GM18520 (cell line): Measurements from ENCODE around the gene SLC16A7.
"Not testable (repeated sequence)": the region's sequence is repeated elsewhere in the genome, so short reads cannot be mapped to it uniquely, and the experiment has no call there.

Experiments used
- ATAC-seq: cut with Tn5 transposase; IDR thresholded peaks from one replicate; pipeline ENCODE4 v1.9.1; 2021; ENCODE audit not compliant: unreplicated experiment

The SLC16A7 gene

DNA sequence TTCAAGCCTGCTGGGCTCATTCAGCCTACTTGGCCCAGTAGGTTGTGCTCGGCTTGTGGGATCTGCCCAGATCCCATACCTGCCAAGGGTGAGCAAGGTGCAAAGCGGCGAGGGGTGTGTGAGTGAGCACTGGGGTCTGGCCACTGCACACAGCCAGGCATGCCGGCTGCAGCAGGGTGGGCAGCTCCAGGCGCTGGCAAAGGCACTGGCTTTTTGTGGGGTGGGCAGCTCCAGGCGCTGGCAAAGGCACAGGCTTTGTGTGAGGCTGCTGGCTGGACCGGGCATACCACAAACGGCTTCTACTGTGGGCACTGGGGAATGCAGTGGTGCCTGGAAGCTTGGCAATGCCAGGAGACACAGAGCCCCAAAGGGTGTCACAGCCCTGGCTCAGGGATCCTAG is 137.4 kb downstream of the SLC16A7 start:
- no peak for ATAC-seq

DNA sequence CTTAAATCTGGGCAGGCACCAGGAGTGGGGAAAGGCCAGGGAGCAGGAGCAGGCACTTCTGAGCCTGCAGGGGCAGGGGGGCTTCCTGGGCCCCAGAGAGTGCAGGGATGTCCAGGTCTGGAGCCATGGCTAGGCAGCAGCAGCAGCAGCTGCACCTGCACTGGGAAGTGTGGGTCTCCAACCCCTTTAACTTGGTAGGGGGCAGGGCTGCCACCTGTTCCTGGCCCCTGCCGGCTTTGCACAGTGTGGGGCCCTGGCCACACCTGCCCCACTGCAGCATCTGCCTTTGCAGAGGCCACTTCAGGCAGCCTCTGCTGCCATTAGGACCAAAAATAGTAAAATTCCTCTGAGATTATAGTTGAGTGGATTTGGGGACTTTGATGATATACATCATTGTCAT is 138.5 kb downstream of the SLC16A7 start:
- no peak for ATAC-seq

DNA sequence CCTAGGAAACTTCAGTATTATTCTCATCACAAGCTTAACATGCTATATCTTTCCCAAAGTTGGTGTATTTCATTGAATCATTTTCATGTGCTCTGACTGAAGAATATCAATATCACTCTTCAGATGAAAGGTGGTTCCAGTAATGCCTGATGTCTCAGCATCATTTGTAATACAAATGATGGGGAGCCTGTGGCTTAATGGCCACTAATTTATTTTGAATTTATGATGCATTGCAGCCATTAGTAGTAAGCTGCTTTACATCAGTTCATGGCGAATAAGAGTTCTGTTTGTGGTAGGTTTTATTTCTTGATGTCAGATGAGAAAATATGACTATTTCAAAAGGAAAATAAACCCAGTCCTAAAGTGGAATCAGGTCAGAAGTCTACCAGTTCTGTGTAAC is 139.4 kb downstream of the SLC16A7 start:
- no peak for ATAC-seq

DNA sequence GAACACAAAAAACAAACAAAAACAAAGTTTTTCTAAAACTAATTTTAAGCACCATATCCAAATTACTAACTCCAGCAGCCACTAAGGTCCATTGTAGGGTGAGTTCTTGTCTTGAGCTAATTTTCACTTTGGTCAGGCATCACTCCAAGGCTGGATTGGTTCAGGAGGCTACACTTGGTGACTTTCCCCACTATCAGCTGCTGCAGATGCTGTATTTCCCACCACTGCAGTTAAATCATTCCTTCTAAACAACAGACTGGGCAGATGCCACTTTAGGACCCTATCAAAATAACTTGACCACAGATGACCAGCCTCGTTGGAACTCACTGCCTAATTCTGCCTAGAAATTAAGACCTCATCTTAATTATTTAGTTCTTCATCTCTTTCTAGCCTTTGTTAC is 140.5 kb downstream of the SLC16A7 start:
- ATAC-seq, result no peak

DNA sequence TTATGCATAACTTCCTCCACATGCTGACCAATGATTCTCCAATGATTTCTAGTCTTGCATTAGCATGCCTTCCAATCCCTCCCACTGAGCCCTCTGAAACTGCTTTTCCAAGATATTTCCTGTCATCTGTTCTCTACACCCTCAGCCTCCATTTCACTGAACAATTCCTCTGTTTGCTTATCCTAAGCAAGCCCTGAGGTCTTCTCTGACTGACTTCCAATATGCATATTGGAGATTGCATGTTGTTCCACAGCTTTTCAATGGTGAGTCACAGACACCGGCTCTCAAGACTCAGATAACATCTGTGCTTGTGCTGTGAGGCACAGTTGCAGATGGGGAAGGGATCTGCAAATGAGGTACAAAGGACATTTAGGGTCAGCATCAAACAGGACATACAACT is 141.0 kb downstream of the SLC16A7 start:
- no peak for ATAC-seq

DNA sequence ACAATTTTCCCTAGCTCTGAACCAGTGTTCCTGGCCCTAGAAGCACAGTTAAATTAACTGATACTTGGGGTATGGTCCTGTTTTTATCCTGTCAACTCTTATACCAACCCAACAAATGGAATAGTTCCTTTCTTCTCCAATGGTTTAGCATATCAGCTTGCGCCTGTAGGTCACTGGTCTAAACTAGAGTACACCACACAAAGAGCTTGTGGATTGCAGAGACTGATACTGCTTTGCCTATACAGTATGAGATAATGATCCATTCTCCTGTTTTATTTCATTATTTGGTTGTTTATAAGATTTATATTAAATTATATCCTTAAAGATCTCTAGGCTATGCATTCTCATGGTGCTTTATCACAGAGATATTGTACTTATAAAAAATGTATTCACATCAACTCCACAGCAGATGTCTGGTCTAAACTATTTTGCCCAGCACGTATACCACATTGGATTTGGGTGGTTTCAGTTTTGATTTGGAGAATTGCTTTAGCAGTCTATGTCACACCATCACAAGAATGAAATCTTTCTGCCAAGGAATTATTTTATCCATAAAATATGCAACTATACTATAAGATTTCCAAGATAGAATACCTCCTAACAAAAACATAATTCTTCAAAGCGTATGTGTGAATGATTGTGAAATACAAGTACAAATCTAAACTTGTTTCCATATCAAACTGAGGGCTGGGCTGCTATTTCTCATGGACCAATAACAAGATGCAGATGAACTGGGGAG is 142.1 kb downstream of the SLC16A7 start:
- no peak for ATAC-seq

DNA sequence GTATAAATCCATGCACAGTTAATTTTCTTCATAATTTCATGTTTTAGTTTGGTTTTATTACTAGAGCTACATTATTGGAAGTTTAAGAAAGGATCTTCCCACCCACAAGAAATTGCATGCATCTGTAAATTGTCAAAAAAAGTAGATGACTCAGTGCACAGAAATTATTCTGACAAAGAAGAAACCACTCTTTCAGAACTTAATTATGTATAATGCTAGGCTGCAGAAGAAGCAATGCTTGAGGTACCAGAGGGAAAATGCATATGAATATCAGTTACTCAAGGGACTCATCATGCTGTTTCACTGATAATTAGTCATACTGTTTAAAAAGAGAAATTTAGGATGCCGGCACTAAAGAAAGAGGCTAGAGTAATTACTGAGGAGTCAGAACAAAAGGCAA is 147.0 kb downstream of the SLC16A7 start:
- ATAC-seq, result no peak

DNA sequence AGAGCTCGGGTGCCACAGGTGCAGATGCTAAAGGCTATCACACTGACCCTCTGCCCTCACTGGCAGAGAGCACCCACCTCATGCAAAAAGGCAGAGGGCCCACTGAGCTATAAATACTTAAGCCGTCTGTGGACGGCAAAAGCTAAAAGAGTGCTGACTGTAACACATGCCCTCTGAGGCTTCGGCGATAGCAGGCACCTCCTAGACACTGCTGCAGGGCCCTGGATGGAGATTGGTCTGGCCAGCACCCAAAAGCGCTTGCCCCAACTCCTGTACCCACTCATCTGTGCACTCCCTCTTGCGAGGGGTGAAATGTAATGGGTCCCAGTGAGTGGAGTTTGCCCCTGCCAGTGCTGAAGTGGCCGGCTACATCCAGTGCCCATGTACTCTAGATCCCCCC is 148.7 kb downstream of the SLC16A7 start:
- ATAC-seq, result no peak

DNA sequence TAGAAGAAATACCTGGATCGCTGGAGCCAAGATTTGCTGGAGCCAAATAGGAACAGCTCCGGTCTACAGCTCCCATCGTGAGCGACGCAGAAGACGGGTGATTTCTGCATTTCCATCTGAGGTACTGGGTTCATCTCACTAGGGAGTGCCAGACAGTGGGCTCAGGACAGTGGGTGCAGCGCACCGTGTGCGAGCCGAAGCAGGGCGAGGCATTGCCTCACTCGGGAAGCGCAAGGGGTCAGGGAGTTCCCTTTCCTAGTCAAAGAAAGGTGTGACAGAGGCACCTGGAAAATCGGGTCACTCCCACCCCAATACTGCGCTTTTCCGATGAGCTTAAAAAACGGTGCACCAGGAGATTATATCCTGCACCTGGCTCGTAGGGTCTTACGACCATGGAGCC is 155.3 kb downstream of the SLC16A7 start:
- not testable (repeated sequence) for ATAC-seq

DNA sequence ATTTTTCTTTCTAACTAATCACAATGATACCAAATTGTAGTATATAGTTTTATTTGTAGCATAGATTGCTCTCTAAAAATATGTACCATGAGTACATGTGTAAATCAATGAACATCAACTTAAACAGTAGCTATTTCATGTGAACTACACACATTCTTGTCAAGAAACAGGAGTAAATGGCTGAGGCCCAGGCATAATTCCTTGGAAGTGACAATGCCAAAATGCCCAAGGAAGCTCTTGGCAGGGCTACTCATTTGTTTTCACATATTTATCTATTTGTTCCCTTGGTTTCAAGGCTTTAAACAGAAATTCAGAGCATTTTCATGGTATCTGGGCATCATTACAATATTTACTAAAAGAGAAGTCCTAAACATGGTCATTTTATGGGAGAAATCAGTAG is 165.7 kb downstream of the SLC16A7 start:
- ATAC-seq, result no peak

DNA sequence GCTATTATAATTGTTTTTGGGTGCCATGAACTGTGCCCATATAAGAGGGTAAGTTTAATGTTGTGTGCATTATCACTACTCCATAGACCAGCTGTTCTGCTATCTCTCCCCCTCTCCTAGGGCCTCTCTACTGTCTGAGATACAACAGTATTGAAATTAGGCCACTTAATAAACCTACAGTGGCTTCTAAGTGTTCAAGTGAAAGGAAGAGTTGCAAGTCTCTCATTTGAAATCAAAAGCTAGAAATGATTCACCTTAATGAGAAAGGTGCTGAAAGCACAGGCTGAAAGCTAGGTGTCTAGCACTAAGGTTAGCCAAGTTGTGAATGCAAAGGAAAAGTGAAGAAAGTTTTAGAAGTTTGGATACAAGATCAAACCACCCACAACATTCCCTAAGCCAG is 168.0 kb downstream of the SLC16A7 start:
- peak; percentile 76 for ATAC-seq

DNA sequence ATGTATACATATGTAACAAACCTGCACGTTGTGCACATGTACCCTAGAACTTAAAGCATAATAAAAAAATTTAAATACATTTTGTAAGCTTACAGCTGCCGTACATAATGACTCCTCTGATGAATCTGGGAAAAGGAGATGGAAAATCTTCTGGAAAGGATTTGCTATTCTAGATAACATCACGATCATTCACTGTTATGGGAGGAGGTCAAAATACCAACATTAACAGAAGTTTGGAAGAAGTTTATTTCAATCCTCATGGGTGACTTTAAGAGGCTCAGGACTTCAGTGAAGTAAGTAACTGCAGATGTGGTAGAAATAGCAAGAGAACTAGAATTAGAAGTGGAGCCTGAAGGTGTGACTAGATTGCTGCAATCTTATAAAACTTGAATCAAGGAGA is 172.2 kb downstream of the SLC16A7 start:
- no peak for ATAC-seq

DNA sequence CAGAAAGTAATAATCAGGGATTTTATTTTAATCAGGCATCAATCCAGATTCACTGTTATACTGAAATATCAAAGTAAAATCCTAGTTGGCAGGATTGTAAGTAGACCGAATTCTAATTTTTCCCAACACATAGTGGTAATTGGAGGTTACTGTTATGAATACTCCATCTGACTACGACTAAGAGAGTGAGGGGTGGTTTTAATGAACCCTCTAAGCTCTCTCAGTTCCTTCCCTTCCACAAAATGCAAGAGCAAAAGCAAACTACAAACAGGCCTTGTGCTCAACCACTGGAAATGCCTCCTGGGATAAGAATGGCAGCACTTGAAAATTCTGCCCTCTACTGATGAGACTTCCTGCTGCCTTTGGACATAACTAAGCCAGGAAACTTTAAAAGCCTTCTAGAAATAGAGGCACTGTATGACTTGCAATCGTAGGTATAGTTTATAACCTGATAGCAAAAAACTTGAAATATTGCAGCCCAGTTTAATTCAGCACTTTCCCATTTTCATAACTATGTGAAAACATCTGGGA is 184.8 kb downstream of the SLC16A7 start:
- no peak for ATAC-seq

DNA sequence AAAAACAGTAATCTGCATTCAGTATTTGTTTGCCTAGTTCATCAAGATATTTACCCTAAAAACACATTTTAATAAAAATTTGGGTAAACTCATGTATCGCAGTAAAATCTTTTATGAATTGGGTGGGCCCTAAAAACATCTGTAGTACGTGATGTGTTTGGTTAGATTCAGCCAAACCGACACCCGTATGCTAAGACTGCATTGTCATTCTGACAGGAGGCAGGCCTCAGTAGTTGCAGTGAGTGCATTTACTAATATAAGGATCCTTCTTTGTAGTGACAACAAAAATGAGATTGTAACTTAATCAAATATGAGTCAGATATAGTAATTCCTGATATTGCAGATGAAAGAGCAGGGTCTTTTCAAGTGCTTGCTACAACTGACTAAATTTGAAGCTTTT is 191.8 kb downstream of the SLC16A7 start:
- ATAC-seq, result no peak

DNA sequence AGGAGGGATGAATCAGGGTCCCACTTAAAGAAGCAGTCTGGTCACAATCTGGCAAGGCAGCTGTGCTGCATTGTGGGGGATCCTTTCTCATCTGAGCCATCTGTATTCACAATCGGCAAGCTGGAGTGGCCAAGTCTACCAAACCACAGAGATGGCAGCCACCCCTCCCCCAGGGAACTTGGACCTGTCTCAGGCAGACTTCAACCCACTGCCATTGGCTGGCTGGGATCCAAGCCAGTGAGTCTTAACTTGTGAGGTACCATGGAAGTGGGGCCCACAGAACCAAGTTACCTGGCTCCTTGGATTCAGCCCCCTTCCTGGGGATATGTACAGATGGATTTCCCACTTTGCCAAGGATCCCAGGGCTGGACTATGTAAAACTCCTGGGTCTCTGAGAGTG is 196.8 kb downstream of the SLC16A7 start:
- no peak for ATAC-seq

DNA sequence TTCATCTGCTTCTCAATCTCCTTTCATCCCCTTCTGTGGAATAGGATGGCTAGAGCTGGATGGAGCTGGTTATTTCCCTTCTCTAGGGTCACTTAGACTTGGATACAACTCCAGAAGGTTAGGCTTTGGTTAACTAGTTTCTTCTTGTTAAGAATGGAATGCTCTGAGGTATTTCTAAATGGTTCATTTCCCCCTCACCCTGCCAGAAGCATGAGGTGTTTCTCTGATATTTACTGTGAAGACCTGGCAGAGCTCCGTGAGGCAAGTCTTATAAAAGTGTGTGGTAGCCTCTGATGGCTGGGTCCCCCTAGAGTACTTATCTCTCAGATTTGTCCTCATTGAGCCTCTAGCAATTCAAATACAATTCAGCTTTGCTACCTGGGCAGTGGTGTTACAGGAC is 207.9 kb downstream of the SLC16A7 start:
- no peak for ATAC-seq

DNA sequence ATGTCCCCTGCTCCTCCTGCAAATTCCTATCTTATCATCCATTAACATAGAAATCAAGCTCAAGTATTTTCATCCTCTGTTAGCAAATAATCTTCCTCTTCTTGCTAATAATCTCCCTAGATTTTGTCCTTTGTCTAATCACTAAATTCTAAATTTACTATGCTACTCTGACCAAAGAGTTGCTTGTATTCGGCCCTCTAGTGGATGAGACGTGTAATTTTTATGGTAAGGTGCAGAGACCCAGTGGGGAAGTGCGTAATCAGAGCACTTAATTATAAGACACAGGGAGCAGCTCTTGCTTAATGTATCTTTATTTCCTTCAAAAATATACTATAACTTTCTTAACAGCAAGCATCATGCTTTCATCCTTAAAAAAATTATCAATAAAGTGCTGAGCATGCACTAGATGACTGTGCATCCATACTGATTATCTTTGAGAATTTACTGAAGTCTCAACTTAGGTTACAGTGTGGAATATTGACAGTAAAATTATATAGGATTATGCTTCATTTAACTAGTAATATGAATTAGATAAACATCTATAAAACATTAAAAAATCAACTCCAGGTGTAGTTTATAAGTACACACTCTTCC is 212.6 kb downstream of the SLC16A7 start:
- ATAC-seq, result peak; percentile 54

DNA sequence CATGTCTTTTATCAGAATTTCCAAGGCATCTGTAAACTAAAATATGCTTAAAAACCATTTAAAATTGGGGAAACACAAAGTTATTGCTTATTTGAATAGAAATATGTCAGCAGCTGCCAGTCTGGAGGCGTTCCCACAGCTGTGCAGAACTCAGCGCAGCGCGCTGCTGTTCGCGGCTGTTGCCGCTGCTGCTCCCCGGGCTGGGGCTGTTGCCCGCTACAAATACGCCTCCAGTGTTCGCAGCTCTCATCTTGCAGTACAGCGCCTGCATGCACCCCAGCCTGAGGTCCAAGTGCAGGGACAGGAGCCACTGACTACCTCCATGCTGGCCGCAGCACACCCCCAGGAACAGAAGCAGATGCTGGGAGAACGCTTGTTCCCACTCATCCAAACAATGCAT is 216.2 kb downstream of the SLC16A7 start:
- ATAC-seq, result no peak

DNA sequence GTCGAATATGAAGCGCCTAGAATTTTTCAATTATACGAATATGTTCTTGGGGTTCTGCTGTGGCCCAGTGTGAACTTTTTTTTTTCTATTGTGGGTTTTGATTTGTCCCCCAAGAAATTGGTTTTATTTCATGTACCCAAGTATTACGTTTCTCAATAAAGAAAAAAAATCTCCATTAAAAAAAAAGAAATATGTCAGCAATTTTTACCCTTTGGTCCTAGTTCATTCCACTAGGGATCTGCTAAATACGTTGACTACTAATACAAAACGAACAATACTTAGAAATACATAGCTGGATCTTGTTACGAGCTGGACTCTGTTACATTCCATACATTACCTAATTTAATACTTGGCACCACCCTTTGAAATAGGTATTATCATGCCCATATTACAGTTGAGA is 216.9 kb downstream of the SLC16A7 start:
- ATAC-seq, result no peak

DNA sequence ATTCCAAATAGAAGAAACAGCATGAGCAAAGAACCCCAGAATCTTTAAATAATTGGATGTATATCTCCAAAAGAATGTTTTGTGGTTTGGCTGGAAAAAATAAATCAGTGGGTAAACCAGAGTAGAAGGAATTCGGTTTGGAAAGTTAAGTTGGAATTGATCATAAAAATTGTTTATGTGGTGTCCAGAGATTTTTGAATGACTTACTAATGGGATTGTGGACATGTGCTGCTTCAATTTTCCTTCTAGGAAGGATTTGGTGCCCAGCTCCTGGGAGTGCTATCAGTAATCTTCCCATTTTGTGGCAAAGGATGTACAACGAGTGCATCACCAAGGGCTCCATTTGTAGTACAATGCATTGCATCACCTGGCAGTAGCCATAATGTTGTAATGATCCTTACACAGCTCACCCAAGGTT is 224.8 kb downstream of the SLC16A7 start:
- ATAC-seq, result no peak

DNA sequence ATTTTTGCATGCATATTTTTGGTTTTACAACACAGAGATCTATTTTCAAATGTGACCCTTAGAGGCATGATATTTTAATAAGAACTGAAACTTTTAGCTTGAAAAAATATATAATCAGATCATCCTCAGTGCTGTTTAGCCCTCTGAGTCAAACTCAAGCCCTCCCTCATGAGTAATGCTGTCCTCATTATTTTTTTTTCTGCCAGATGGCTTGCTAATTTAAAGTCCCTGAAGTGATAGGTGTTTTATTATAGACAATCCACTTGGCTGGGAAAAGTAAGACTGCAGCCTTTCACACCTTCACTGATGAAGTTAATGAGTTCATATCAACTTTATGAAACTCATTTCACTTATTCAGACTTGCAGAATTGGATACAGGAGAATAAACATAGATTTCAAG is 227.7 kb downstream of the SLC16A7 start:
- ATAC-seq, result no peak

DNA sequence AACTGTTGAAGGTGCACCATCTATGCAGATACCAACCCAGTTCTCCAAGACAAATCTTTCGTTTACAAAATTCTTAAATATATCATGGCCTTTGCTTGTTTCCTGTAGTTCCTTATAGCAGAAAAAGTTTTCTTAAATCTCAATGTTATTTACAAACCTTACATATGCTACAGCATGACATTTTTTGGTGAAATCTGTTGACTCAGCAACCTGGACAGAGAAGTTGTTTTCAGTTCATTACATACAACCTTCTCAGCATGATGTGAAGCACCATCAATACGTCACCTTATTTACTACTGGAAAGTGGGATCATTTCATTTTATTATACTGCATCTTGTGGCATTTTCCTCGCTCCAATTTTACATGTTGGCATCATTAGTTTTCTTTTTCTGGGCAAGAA is 231.9 kb downstream of the SLC16A7 start:
- no peak for ATAC-seq

DNA sequence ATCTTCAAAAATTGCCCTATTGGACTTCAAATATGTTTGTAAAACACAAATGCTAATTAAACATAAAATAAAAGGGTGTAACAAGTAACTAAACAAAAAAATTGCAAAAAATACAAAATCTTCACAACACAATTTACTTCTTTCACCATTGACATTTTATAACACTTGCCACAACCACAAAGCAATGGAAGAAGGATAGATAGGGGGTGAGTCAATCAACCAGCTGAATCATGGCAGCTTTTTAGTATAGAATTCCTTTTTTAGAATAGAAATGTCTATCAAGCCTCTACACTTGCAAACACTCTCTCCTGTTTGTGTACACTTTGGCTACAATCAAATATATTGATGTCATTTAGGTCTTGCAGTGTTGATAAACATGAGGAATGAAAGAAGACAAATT is 232.7 kb downstream of the SLC16A7 start:
- ATAC-seq, result no peak
